Stimulated activated naive CD8-positive, alpha-beta T cell treated with anti-CD3 and anti-CD28 coated beads, Interleukin-15, amount 100 ng/mL, for 72 hours (primary cell): ENCODE results near the gene USP54.

Experiments used
- ATAC-seq: fragments of 150-1000 bp; cut with Tn5 transposase; 2 replicates; pipeline ENCODE4 v1.10.0; 2021; ENCODE audit warnings: mild to moderate bottlenecking, moderate library complexity
- DNase-seq, 2 donors: peaks; one replicate each; pipeline ENCODE4 v3.0.0; 2021 to 2022
- H3K27ac Mint-ChIP-seq, 2 donors: one replicate each; pipeline ENCODE4 v1.8.0; 2022; ENCODE audit warnings: mild to moderate bottlenecking in 2 of 2, mixed read lengths in 2 of 2, moderate library complexity in 2 of 2
- H3K27me3 Mint-ChIP-seq: one replicate; pipeline ENCODE4 v1.8.0; 2022; ENCODE audit warnings: mixed read lengths
- H3K4me1 Mint-ChIP-seq: one replicate; pipeline ENCODE4 v1.8.0; 2022; ENCODE audit warnings: mild to moderate bottlenecking, mixed read lengths
- H3K4me3 Mint-ChIP-seq, 2 donors: one replicate each; pipeline ENCODE4 v1.8.0; 2022; ENCODE audit warnings: mild to moderate bottlenecking in 2 of 2, mixed read lengths in 2 of 2, moderate library complexity in 1 of 2
- H3K9me3 Mint-ChIP-seq, 2 donors: one replicate each; pipeline ENCODE4 v1.8.0; 2022; ENCODE audit warnings: mixed read lengths in 2 of 2

The USP54 gene

GRCh38 chr10:73512207-73512743, 78.9 kb downstream of the USP54 start:
- DNase-seq (no peak), ATAC-seq (no peak)
- H3K27me3 Mint-ChIP-seq, result no peaks in the 10 kb centered on the region
- H3K27ac Mint-ChIP-seq, result no peak overlapping the region
- no peaks in the 10 kb centered on the region for H3K9me3 Mint-ChIP-seq
- H3K4me1 Mint-ChIP-seq, result no peaks in the 10 kb centered on the region
- H3K4me3 Mint-ChIP-seq, result no peak overlapping the region

DNA sequence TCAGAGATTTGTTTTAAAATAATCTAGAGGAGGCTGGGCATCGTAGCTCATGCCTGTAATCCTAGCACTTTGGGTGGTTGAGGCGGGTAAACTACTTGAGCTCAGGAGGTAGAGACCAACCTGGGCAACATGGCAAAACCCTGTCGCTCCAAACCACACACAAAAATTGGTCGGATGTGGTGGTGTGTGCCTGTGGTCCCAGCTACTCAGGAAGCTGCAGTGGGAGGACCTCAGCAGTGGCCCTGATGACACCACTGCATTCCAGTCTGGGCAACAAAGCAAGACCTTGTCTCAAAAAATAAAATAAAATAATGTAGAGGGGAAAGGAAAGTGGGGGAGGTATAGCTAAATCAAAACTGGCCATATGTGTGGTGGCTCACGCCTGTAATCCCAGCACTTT, 81.4 kb downstream of the USP54 start:
- DNase-seq (no peak), ATAC-seq (no peak)
- Mint-ChIP-seq H3K4me3 (no peak overlapping the region), H3K9me3 (no peaks in the 10 kb centered on the region), H3K27ac (no peak overlapping the region), H3K27me3 (no peaks in the 10 kb centered on the region), H3K4me1 (no peaks in the 10 kb centered on the region)

- DNase-seq (no peak), ATAC-seq (no peak)
- peaks cover 6% of the 10 kb centered on the region for H3K4me1 Mint-ChIP-seq
- H3K27me3 Mint-ChIP-seq, result no peaks in the 10 kb centered on the region
- no peaks in the 10 kb centered on the region for H3K9me3 Mint-ChIP-seq
- H3K4me3 Mint-ChIP-seq, result no peak overlapping the region
- no peak overlapping the region for H3K27ac Mint-ChIP-seq
These were observed 84.7 kb downstream of the USP54 start for GRCh38 chr10:73506491-73506890.

GRCh38 chr10:73506074-73506473, 85.1 kb downstream of the USP54 start:
- H3K9me3 Mint-ChIP-seq, result no peaks in the 10 kb centered on the region
- no peak for DNase-seq

DNA sequence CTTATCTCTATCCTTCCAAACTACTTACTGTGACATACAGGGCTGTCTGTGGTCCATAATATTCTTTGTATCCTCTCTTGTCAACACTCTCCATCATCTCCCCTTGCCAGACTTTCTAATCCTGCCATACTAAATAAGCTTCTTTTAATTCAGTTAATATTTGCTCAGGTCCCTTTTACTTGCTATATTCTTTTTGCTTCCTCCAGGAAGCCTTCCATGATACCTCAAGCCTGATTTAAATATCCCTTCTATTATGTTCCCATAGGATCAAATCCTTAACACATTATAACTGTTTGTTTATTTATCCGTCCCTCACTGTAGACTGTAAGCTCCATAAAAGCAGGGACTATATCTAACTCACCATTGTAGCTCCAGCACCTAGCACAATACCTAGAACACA, 88.1 kb downstream of the USP54 start:
- peak overlapping the region in 1 of 2 donors; percentile 1 for H3K27ac Mint-ChIP-seq
- peaks cover 11% of the 10 kb centered on the region for H3K4me1 Mint-ChIP-seq
- H3K4me3 Mint-ChIP-seq, result no peak overlapping the region
- ATAC-seq (no peak), DNase-seq (no peak)
- H3K27me3 Mint-ChIP-seq, result no peaks in the 10 kb centered on the region
- no peaks in the 10 kb centered on the region for H3K9me3 Mint-ChIP-seq

More at GRCh38 chr10:73506074-73506473, 85.1 kb downstream of the USP54 start:
- Mint-ChIP-seq H3K27me3 (no peaks in the 10 kb centered on the region), H3K27ac (no peak overlapping the region), H3K4me3 (no peak overlapping the region), H3K4me1 (peaks cover 11% of the 10 kb centered on the region)
- no peak for ATAC-seq

- no peak for DNase-seq
- H3K27ac Mint-ChIP-seq, result peak overlapping the region; percentile 8 to 88
- H3K4me3 Mint-ChIP-seq, result peak overlapping the region; percentile 5 to 35
- H3K4me1 Mint-ChIP-seq, result peaks cover 17% of the 10 kb centered on the region
- no peaks in the 10 kb centered on the region for H3K9me3 Mint-ChIP-seq
- ATAC-seq, result no peak
- H3K27me3 Mint-ChIP-seq, result no peaks in the 10 kb centered on the region
These were observed 89.5 kb downstream of the USP54 start for GRCh38 chr10:73501651-73502050.

GRCh38 chr10:73497623-73498022, 93.5 kb downstream of the USP54 start:
- Mint-ChIP-seq H3K27ac (no peak overlapping the region), H3K4me1 (peaks cover 48% of the 10 kb centered on the region), H3K4me3 (no peak overlapping the region)

GRCh38 chr10:73495884-73496674, 95.1 kb downstream of the USP54 start, which contains the start of gene PPP3CB:
Gene PPP3CB, minus strand, starts transcription at chr10:73496024. Its CDS starts 135 bp downstream, at chr10:73495889.
- Mint-ChIP-seq H3K27me3 (no peaks in the 10 kb centered on the region), H3K27ac (peak within 1 kb of the TSS; percentile 92 to 96), H3K4me3 (peak within 1 kb of the TSS; percentile 93 to 96), H3K9me3 (no peaks in the 10 kb centered on the region), H3K4me1 (peaks cover 43% of the 10 kb centered on the region)
- ATAC-seq (peak; percentile 82), DNase-seq (peak; percentile 80 to 86)

More at GRCh38 chr10:73497623-73498022, 93.5 kb downstream of the USP54 start:
- ATAC-seq (no peak), DNase-seq (no peak)
- Mint-ChIP-seq H3K9me3 (no peaks in the 10 kb centered on the region), H3K27me3 (no peaks in the 10 kb centered on the region)

DNA sequence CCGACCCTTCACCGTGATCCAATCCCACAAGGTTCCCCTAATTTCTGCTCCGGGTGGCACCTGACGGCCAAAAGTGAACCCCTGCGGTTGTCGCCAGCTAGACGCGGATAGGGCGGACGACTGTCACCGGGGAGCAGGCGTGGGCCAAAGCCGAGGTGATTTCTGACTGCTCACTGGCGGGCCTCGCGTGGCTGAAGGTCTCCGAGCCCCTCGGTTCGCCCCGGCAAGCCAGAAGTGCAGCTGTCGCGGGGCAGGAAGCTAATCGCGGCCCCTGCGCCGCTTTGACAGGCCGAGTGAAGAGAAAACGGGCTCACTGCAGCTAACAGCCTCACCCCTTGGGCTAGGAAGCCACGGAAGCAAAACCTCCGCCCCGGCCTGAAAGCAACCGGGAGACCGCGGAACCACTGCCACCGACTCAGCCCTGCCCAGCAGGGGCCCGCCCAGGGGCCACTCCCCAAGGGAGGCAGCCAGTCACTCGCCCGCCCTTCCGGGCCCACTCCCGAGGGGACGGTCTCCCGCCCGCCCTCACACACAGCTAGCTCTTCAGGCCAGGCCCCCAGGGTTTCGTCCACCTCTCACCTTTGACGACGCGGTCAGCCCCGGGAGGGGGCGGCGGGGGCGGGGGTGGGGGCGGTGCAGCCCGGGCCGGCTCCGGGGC, 95.8 kb downstream of the USP54 start:
- H3K27me3 Mint-ChIP-seq, result no peaks in the 10 kb centered on the region
- peaks cover 43% of the 10 kb centered on the region for H3K4me1 Mint-ChIP-seq
- ATAC-seq, result peak; percentile 93
- peak overlapping the region; percentile 92 to 96 for H3K4me3 Mint-ChIP-seq
- peak overlapping the region; percentile 92 to 93 for H3K27ac Mint-ChIP-seq
- DNase-seq, result peak; percentile 87 to 91
- H3K9me3 Mint-ChIP-seq, result no peaks in the 10 kb centered on the region

DNA sequence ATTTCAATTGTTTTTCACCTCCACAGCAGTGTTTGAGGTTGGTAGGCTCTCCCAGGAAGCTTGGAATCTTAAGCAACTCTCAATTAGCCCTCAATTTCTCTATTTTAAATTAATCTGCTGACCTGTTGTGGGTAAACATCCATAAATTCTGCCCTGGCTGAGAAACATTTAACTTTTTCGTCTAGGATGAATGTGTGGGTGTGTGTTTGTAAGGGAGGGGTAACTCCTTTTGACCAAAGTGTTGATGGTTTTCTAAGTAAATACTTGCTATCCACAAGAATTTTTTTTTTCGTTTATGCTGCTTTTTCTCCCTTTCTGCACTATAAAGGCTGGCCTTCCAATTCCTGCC, 96.3 kb downstream of the USP54 start:
- no peak for ATAC-seq
- peak overlapping the region; percentile 92 to 96 for H3K4me3 Mint-ChIP-seq
- H3K4me1 Mint-ChIP-seq, result peaks cover 48% of the 10 kb centered on the region
- H3K9me3 Mint-ChIP-seq, result no peaks in the 10 kb centered on the region
- DNase-seq, result no peak
- no peaks in the 10 kb centered on the region for H3K27me3 Mint-ChIP-seq
- H3K27ac Mint-ChIP-seq, result peak overlapping the region; percentile 92 to 93

GRCh38 chr10:73494213-73494612, 96.9 kb downstream of the USP54 start:
- Mint-ChIP-seq H3K27ac (no peak overlapping the region), H3K27me3 (no peaks in the 10 kb centered on the region), H3K9me3 (no peaks in the 10 kb centered on the region), H3K4me3 (peak overlapping the region; percentile 11 to 77), H3K4me1 (peaks cover 49% of the 10 kb centered on the region)
- DNase-seq (no peak), ATAC-seq (no peak)

DNA sequence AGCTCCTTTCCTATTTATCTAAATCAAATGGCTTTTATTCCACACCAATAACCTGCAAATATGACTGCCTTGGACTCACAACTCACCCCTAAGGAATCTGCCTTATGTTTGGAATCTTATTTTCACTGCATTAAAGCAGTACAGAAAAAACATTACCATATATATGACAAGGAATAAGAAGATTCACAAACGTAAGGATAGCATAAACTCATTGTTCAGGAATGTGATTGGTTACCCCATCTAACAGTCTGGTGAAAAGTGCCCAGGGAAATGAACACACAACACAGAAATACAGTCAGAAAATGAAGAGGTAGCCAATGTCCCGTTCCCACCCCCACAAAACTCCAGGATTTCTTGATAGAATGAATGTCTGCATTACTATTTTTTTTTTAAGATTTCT, 97.4 kb downstream of the USP54 start:
- DNase-seq, result no peak
- no peak overlapping the region for H3K27ac Mint-ChIP-seq
- H3K27me3 Mint-ChIP-seq, result no peaks in the 10 kb centered on the region
- H3K4me3 Mint-ChIP-seq, result peak overlapping the region; percentile 59 to 77
- no peak for ATAC-seq
- no peaks in the 10 kb centered on the region for H3K9me3 Mint-ChIP-seq
- peaks cover 49% of the 10 kb centered on the region for H3K4me1 Mint-ChIP-seq

- Mint-ChIP-seq H3K4me3 (no peak overlapping the region), H3K9me3 (no peaks in the 10 kb centered on the region), H3K27ac (no peak overlapping the region), H3K27me3 (no peaks in the 10 kb centered on the region), H3K4me1 (peaks cover 6% of the 10 kb centered on the region)
- ATAC-seq (no peak), DNase-seq (no peak)
These were observed 104.5 kb downstream of the USP54 start for GRCh38 chr10:73486601-73487000.

DNA sequence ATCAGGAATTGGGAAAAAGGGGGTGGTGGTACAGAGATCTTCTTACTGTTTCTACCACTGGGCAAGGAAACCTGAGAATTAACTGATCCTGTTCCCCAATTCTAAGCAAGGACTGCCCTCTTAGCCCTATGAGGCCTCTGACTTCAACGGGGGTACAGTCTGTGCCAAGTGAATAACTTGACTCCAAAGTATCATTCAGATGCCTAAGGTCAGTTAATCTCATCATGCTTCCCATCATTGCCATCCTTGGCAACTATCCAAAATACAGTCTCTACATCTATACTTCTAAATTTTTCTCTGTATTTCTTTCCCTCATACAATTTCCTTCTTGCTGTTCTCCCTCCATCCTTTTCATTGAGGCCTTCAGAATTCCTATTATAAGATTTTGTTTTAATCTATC, 105.8 kb downstream of the USP54 start:
- Mint-ChIP-seq H3K9me3 (no peaks in the 10 kb centered on the region), H3K4me3 (no peak overlapping the region), H3K27me3 (no peaks in the 10 kb centered on the region), H3K4me1 (peaks cover 10% of the 10 kb centered on the region), H3K27ac (no peak overlapping the region)
- ATAC-seq, result no peak
- DNase-seq, result no peak

DNA sequence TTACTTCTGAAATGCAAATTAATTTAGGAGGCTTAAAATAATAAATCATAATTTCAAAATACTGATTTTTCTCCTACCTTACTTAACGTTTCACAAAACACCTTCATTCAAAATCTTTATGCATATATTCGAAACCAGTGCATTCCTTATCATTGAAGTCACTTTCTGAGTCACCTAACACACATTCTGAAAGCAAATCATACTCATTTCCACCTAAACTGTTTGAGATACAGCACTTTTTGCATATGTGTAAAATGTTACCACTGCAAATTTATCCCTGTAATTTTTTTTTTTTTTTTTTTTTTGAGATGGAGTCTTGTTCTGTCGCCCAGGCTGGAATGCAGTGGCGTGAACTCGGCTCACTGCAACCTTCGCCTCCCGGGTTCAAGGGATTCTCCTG, 111.0 kb downstream of the USP54 start:
- Mint-ChIP-seq H3K27me3 (no peaks in the 10 kb centered on the region), H3K4me1 (peaks cover 9% of the 10 kb centered on the region), H3K27ac (no peak overlapping the region), H3K9me3 (no peaks in the 10 kb centered on the region), H3K4me3 (no peak overlapping the region)
- DNase-seq (no peak), ATAC-seq (peak; percentile 72)

DNA sequence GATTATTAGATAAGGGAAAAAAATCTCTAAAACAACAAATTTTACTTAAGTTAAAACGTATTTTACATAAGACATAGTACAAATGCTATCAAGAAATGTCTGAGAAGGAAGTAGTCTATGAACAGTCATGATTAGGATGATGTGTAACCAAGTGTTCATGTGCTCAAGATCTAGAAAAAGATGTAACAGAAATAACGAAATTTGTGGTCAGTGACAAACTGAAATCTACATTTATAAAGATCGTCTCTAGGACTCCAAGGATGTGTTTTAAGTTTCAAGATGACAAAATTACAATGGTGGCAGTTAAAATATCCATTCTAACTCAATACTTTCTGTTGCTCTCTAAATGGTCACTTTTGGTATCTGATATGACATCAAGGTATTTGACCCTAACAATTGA, 112.5 kb downstream of the USP54 start:
- Mint-ChIP-seq H3K27me3 (no peaks in the 10 kb centered on the region), H3K4me1 (peaks cover 9% of the 10 kb centered on the region), H3K27ac (no peak overlapping the region), H3K4me3 (no peak overlapping the region), H3K9me3 (no peaks in the 10 kb centered on the region)
- ATAC-seq (peak; percentile 39), DNase-seq (no peak)
